T-helper 2 cell treated with Interferon-gamma antibody and Interleukin-4, amounts not matched to agents 5 μg/mL and 100 μg/mL, for 36 hours (primary cell): ENCODE results near the gene ZBTB48.
A peak's percentile ranks its signal among the peaks of the same experiment; 100 is the strongest.

Experiments
- DNase-seq: peaks from one replicate; pipeline ENCODE4 v3.0.0; 2021; ENCODE audit warnings: low spot score
- H3K27ac Mint-ChIP-seq: one replicate; pipeline ENCODE4 v1.8.0; 2021; ENCODE audit warnings: mild to moderate bottlenecking, mixed read lengths
- H3K27me3 Mint-ChIP-seq: one replicate; pipeline ENCODE4 v1.8.0; 2021; ENCODE audit warnings: low read depth, mixed read lengths
- H3K36me3 Mint-ChIP-seq: one replicate; pipeline ENCODE4 v1.8.0; 2021; ENCODE audit warnings: low read depth, mixed read lengths
- H3K4me1 Mint-ChIP-seq: one replicate; pipeline ENCODE4 v1.8.0; 2021; ENCODE audit warnings: low read depth, mixed read lengths
- H3K4me3 Mint-ChIP-seq: one replicate; pipeline ENCODE4 v1.8.0; 2022; ENCODE audit warnings: mild to moderate bottlenecking, moderate library complexity, mixed read lengths
- H3K9me3 Mint-ChIP-seq: one replicate; pipeline ENCODE4 v1.8.0; 2021; ENCODE audit warnings: mixed read lengths

Gene ZBTB48

DNA sequence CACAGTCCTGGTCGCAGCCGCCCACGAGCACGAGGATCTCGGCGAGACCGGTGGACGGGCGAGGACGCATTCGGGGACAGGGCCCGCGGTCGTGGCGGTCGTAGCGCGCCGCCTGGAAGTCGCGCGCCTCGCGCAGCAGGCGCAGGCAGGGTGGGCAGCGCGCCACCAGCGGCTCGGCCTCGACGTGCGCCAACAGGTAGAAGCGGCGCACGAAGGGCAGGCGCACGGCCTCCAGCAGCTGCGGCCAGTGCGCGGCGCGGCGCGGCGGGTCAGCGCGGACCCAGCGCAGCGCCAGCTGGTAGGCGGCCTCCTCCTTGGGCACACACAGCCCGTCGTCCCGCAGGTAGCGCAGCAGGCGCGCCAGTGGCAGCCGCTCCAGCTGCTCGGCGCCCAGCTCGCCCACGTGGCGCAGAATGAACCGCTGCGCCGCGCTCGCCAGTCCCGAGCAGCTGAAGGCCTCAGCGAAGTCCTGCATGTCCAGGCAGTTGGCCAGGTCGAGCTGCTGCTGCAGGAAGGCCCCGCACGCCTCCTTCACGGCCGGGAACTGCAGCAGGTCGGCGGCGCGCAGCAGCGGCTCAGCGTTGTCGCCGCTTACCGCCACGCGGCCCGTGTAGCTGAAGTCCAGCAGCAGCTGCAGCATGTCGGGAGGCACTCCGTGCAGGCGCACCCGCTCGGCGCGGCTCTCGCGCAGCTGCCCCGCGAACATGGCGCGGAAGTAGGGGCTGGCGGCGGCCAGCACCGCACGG, 22.3 kb downstream of the ZBTB48 start:
- Mint-ChIP-seq H3K27ac (peak overlapping the region; percentile 98), H3K36me3 (peaks cover 12% of the 10 kb centered on the region), H3K4me1 (peaks cover 21% of the 10 kb centered on the region), H3K27me3 (no peaks in the 10 kb centered on the region), H3K9me3 (no peaks in the 10 kb centered on the region), H3K4me3 (peak overlapping the region; percentile 98)
- DNase-seq = peak; percentile 31

DNA sequence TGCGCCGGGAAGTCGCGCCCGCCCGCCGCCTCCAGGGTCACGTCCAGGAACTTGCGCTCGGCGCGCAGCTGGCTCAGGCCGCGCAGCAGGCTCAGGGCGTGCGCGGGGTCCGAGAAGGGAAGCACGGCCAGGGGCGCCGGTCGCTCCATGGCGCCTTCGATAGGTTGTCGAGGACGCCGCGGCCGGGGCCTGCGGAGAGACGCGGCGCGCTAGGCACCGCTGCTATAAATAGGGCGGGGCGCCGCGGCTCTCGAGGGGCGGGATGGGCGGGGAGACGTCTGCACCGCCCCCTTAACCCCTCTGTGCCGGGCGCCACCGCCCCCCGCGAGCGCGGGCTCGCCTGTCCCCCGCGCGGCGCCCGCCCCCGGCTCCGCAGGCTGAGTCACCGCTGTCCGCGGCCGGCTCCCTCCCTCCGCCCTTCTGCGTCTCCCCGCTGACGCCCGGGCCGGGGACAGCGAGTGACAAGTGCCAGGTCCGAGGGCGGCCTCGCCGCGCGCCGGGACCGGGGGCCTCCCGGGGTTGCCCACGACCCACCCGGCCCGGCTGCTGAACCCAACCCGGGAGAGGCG, 23.0 kb downstream of the ZBTB48 start, which contains the start of gene KLHL21:
TSS of gene KLHL21 (minus strand) at position 201 of the 569 bp plus-strand sequence. CDS start at position 149, 52 bp downstream.
- peak; percentile 93 for DNase-seq
- peaks cover 10% of the 10 kb centered on the region for H3K36me3 Mint-ChIP-seq
- H3K9me3 Mint-ChIP-seq = no peaks in the 10 kb centered on the region
- peaks cover 4% of the 10 kb centered on the region for H3K27me3 Mint-ChIP-seq
- H3K4me1 Mint-ChIP-seq = peaks cover 21% of the 10 kb centered on the region
- peak within 1 kb of the TSS; percentile 98 for H3K4me3 Mint-ChIP-seq
- peak within 1 kb of the TSS; percentile 98 for H3K27ac Mint-ChIP-seq

DNA sequence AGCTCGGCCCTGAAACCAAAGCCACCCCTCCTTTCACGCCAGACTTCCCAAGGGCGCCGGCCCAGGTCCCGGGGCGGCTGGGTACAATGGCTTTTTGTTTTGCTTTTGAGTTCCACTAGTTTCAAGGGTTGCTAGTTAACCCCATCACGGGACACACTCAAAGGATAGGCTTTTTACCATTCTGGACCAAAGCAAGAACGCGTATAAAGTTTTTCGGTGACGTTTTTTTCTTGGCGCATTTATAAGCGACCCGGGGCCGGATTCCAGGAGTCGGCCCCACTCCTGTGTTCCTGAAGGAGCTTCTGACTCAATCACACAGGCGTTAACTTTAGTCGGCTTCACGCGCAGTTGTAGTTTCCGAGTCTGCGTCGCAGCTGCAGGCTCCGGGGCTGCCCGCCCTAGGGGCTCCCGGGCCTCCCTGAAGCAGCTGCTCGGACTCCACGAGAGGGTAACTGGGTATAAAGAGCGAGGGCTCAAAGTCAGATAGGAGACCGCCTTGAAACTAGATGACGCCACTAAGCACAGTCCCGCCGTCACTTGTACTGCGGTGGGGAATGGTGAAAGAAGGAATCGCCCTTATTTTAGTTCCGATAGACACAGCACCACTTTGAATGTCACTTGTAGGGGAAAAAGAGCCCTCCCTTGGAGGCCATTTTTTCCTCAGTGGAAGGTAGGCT, 23.6 kb downstream of the ZBTB48 start:
- Mint-ChIP-seq H3K9me3 (no peaks in the 10 kb centered on the region), H3K27ac (peak overlapping the region; percentile 94), H3K36me3 (peaks cover 10% of the 10 kb centered on the region), H3K4me1 (peaks cover 21% of the 10 kb centered on the region), H3K27me3 (peaks cover 6% of the 10 kb centered on the region), H3K4me3 (peak overlapping the region; percentile 72)
- peak; percentile 55 for DNase-seq

DNA sequence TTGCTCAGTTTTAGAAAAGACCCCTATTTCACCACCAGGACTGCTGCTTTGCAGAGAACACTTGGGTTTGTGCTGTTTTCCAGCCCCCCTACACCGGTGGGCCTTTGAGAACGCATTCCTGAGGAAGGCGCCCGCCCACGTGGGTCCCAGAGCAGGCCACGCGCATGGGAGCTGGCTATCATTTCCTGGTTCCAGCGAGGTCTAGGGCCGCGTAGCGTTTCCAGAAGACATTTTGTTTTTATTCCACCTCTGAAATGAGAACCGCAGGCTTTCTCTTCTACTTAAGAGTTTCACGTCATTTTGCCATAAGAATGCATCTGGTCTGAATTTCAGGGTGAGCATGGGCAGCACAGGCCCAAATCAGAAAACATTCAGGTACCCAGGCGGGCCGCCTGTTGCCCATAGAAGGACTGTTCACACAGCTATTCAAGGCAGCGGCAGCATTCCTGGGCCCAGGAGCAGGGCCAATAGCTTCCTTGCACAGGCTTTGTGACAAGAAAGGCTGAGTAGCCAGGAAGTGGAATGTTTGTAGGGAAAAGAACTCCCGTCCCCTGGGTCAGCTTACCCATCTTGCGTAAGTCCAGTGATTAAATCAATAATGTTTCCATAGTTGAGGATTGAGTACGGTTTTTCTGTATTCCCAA, 24.2 kb downstream of the ZBTB48 start:
- DNase-seq = no peak
- H3K27ac Mint-ChIP-seq = peak overlapping the region; percentile 94
- H3K36me3 Mint-ChIP-seq = peaks cover 10% of the 10 kb centered on the region
- H3K4me3 Mint-ChIP-seq = peak overlapping the region; percentile 72
- H3K9me3 Mint-ChIP-seq = no peaks in the 10 kb centered on the region
- peaks cover 6% of the 10 kb centered on the region for H3K27me3 Mint-ChIP-seq
- peaks cover 21% of the 10 kb centered on the region for H3K4me1 Mint-ChIP-seq

DNA sequence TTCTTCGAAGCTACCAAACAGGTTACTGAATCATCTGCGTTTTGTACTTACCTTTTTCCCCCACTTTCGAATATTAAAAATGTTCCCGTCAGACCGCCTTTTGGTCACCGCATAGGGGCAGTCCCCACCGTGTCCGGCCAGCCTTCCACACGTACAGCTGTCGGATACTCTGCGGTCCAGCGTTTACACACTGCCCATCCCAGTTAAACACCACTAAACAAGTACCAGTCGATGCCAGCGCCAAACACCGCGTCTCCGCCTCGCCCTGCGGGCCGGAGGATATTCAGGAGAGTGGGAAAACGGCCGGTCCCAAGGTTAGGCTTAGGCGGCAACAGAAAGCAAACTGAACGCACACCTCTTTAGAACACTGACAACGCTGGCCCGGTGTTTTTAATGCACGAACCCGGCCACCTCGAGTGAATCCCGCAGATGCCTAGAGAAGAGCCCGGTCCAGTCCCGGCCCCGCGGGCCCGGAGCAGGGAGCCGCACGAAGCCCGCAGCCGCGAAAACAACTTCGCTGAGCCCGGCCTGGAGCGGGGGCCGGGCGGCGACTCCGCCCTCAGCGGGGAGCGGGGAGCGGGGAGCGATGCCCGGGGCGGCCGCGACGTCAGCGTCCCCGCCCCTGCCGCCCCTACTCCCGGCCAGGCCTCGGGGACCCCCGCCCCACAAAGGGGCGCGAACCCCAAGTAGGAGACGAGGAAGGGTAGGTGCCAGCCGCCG, 33.0 kb downstream of the ZBTB48 start:
- Mint-ChIP-seq H3K9me3 (no peaks in the 10 kb centered on the region), H3K4me3 (peak overlapping the region; percentile 93), H3K27ac (peak overlapping the region; percentile 76), H3K36me3 (peaks cover 9% of the 10 kb centered on the region), H3K27me3 (peaks cover 1% of the 10 kb centered on the region), H3K4me1 (peaks cover 18% of the 10 kb centered on the region)
- DNase-seq = no peak

DNA sequence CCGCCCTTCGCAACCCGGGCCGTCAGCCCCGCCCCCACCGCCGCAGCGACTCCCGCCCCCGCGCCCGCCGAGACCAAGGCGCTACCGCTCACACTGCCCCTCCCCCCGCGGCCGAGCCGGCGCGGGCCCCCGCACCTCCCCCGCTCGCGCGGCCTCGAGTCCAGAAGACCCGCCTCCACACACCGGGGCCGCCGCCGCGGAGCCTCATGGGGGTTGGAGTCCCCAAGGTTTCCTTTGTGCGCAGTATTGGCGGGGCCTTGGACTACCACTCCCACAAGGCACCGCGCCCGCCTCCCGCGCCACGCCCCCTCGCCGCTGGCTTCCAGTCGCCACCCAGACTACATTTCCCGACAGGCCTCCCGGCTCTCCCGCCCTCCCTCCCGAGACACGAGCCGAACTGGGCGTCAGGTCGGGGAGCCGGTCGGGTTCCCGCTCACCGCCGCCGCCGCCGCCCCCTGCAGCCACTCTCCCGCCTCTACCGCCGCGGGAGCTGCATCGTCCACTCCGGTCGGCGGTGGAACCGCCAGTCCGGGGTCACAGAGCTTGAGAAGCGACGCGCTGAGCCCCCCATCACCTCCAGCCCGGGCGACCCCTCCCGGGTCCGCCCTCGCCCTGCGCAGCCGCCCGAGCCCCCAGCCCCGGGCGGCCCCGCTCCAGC, 33.7 kb downstream of the ZBTB48 start, which contains the start of gene PHF13:
TSS of gene PHF13 (plus strand) at position 371 of the 658 bp plus-strand sequence. CDS start 336 bp downstream, outside the sequence.
- peak; percentile 100 for DNase-seq
- Mint-ChIP-seq H3K27me3 (no peaks in the 10 kb centered on the region), H3K27ac (peak within 1 kb of the TSS; percentile 76), H3K4me1 (peaks cover 18% of the 10 kb centered on the region), H3K4me3 (peak within 1 kb of the TSS; percentile 93), H3K36me3 (peaks cover 10% of the 10 kb centered on the region), H3K9me3 (no peaks in the 10 kb centered on the region)

DNA sequence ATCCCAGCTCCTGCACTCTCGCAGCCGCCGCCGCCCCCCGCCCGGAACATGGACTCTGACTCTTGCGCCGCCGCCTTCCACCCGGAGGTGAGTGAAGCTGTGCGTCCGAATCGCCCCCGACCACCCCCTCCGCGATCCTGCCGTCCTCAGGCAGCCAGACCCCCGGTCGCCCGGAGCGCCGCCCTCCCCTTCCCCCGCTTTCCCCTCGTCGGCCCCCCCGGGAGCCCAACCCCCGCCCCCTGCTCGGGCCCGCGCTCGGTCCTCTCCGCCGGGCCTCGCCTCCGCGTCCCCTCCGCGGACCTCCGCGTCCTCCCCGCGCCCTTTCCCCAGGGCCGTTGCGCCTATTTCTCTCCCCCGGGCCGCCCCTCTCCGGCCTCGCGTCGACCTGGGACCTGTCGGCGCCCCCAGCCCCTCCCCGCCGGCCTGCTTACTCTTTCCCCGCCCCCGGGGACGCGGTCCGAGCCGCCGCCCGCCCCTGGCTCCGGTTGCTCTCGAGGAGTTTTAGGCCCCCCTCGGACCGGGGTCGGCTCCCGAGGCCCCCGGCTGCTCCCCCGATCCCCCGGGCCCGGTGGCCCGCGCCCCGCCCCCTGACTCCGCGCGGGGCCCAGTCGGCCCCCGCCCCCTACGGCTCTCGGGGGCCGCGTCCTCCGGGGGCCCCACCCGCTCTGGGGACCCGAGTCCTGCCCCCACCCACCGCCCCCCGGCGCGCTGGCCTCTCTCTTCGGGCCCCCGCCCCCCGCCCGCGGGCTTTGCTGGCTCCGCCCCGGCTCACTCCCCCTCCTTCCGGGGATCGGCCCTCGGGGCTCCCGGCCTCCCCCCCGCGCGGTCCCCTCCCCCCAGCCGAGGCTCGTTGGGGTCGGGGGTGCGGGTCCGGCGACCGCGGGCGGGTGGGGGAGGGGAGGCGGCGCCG, 34.5 kb downstream of the ZBTB48 start:
- Mint-ChIP-seq H3K36me3 (peaks cover 14% of the 10 kb centered on the region), H3K4me3 (peak overlapping the region; percentile 76)

DNA sequence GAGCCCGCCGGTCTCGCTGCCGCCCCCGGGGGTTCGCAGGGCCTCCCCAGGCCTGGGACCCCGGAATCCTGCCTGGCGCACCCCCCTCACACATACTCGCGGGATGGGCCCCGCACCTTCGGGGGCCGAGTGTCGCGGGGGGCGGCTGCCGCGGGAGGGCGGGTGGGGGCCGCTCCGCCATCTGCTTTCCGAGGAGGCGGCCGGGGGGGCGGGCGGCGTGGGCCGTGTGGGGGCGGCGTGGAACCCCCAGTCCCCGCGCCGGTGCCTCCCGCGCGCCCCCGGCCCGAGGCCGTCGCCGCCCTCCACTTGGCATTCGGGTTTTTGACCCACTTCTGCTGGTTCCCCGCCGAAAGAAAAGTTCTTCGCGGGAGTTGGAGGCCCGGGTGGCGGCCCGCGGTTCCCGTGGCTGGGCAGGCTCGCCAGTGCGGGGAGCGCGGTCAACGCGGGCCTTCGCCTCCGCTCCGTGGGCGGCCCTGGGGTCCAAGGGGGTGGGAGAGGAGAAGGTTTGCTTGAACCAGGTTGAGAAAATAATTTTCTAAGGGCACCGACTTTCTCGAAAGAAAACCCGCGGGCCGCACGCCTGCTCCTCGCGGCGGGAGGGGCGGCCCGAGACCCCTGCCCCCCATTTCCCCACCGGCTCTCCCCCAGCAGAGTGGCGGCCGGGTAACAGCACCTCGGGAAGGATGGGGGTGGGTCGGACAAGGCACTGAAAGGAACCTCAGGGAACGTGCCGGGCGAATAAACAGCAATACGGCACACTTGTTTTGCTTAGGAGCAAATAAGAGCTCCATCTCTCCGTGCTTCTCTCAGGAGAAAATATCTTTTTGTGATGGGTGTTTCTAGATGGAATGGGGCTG, 35.4 kb downstream of the ZBTB48 start:
- no peaks in the 10 kb centered on the region for H3K27me3 Mint-ChIP-seq
- peak overlapping the region; percentile 79 for H3K27ac Mint-ChIP-seq
- peak; percentile 10 for DNase-seq
- no peaks in the 10 kb centered on the region for H3K9me3 Mint-ChIP-seq
- H3K36me3 Mint-ChIP-seq = peaks cover 22% of the 10 kb centered on the region
- peaks cover 18% of the 10 kb centered on the region for H3K4me1 Mint-ChIP-seq
- H3K4me3 Mint-ChIP-seq = peak overlapping the region; percentile 71

More for the DNA sequence above, 34.5 kb downstream of the ZBTB48 start:
- Mint-ChIP-seq H3K9me3 (no peaks in the 10 kb centered on the region), H3K4me1 (peaks cover 18% of the 10 kb centered on the region), H3K27ac (no peak overlapping the region), H3K27me3 (no peaks in the 10 kb centered on the region)
- peak; percentile 67 for DNase-seq

DNA sequence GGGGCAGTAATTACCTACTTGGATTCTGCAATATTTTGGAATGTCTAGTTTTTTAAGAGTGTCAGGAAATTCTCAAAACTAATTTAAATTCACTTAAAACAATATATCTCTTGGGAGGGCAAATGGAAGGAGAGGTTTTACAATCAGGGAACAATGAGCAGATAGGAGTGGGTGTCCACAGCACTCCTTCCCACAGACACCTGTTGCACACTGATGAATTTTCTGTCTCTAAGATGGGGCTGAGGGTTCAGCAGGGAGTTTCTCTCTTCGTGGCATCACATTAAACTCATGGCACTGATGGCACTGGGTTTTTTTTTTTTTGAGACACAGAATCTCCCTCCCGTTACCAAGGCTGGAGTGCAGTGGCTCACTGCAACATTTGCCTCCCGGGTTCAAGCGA, 39.3 kb downstream of the ZBTB48 start:
- H3K36me3 Mint-ChIP-seq = peaks cover 32% of the 10 kb centered on the region
- no peaks in the 10 kb centered on the region for H3K9me3 Mint-ChIP-seq
- no peak for DNase-seq
- no peak overlapping the region for H3K27ac Mint-ChIP-seq
- H3K4me3 Mint-ChIP-seq = no peak overlapping the region
- H3K4me1 Mint-ChIP-seq = peaks cover 8% of the 10 kb centered on the region
- H3K27me3 Mint-ChIP-seq = no peaks in the 10 kb centered on the region

DNA sequence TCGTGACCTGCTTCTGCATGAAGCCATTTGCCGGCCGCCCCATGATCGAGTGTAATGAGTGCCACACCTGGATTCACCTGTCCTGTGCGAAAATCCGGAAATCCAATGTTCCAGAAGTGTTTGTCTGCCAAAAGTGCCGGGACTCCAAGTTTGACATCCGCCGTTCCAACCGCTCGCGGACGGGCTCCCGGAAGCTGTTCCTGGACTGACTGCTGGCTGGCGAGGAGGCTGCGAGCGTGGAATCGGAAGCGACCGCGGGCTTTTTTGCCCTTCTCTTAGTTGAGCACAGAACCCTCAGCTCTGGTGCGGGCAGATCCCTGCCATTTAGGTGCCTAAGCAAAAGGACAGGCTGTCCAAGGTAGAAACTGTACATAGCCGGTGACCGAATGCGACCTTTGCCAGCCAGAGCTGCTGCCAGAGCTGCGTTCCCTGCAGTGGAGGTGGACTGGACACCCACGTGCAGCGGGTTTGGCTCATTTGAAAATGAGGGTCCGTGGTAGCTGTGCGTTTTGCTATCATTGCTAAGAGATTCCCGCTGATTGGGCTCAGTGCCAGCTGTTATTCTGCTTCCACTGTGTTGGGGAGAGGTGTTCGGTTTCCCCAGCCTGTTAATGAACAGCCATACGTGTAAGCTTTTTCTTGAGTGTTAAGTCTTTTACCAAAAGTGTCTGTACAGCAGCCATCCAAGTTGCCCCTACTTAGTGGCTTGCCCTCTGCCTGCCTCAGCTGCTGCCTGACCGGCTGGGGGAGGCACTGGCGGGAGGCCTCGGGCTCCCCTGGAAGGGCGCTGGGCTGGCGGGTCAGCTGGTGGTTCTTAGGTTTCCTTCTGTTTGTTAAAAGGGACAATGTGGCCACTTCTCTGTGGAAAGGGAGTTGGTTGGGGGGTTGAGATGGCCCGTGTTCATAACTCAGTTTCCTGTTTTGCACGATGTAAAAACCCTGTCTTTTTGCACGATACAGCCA, 41.9 kb downstream of the ZBTB48 start:
- Mint-ChIP-seq H3K27ac (no peak overlapping the region), H3K27me3 (no peaks in the 10 kb centered on the region), H3K4me3 (no peak overlapping the region), H3K4me1 (peaks cover 11% of the 10 kb centered on the region), H3K36me3 (peaks cover 33% of the 10 kb centered on the region), H3K9me3 (no peaks in the 10 kb centered on the region)
- no peak for DNase-seq
